A549 (cell line): ENCODE measurements around the gene NT5C2. TPM values are rescaled to one million over a fixed set of nuclear protein-coding genes. Genes with fewer than 3 reads are reported as not detected.

Experiments
- ATAC-seq, 2 experiments: fragments of 200-7000 bp in 1 of 2; fragments of >200 bp in 1 of 2; cut with Nextera tagmentation in 1 of 2; cut with Tn5 transposase in 1 of 2; 3 replicates each; pipeline versions ENCODE4 v1.8.0 to v1.9.1; 2018 to 2020; ENCODE audit warnings: mild to moderate bottlenecking in 1 of 2, moderate library complexity in 1 of 2
- CTCF ChIA-PET: fragments of 300-600 bp; sonication (Branson Sonifier 250); formaldehyde crosslinking; extraction: SDS; loops from one replicate; lab custom pipeline; 2021; ENCODE audit warnings: antibody characterized with exemption, inconsistent platforms; lab: Yijun Ruan, JAX
- POLR2A ChIA-PET: fragments of 350-600 bp; formaldehyde crosslinking; extraction: SDS; loops from one replicate; lab custom pipeline; 2021; ENCODE audit warnings: antibody characterized with exemption, inconsistent platforms; lab: Yijun Ruan, JAX
- DNase-seq, 2 experiments: peaks; one replicate each; pipeline versions ENCODE4 v3.0.0 to v3.0.0-alpha.2; 2011 to 2016; ENCODE audit warnings: low read depth in 1 of 2, low spot score in 1 of 2
- FAIRE-seq: peaks from 2 replicates; lab custom pipeline; 2011; peaks lifted over from hg19 to GRCh38; lab: Jason Lieb, UNC
- H3K27ac ChIP-seq, 2 experiments: fragments of >200 bp; sonication (Bioruptor Twin); formaldehyde crosslinking; 3 replicates each; pipeline ENCODE4 v1.5.1; 2016 to 2017
- H3K4me1 ChIP-seq: fragments of >200 bp; sonication (Bioruptor Twin); formaldehyde crosslinking; 3 replicates; pipeline ENCODE4 v1.6.1; 2016
- H3K4me2 ChIP-seq: fragments of >200 bp; sonication (Bioruptor Twin); formaldehyde crosslinking; 3 replicates; pipeline ENCODE4 v1.6.1; 2016
- H3K4me3 ChIP-seq: fragments of >200 bp; sonication (Bioruptor Twin); formaldehyde crosslinking; 3 replicates; pipeline ENCODE4 v1.5.1; 2016
- H3K9me3 ChIP-seq: fragments of >200 bp; sonication (Bioruptor Twin); formaldehyde crosslinking; 3 replicates; pipeline ENCODE4 v1.6.1; 2016
- CBX8 ChIP-seq: fragments of 200-600 bp; sonication (generic); IDR thresholded peaks from 2 replicates; pipeline ENCODE4 v1.6.1; 2016
- CEBPB ChIP-seq, 2 experiments: fragments of >200 bp in 1 of 2; sonication (Bioruptor Twin) in 1 of 2; formaldehyde crosslinking in 1 of 2; IDR thresholded peaks; 2 replicates each; pipeline ENCODE4 v1.6.1; 2012 to 2016
- EHMT2 ChIP-seq: fragments of 200-600 bp; sonication (generic); IDR thresholded peaks from 2 replicates; pipeline ENCODE4 v1.6.1; 2016; ENCODE audit warnings: antibody characterized with exemption, low read depth, mild to moderate bottlenecking, moderate library complexity
- EP300 ChIP-seq, 2 experiments: fragments of >200 bp; sonication (Bioruptor Twin); formaldehyde crosslinking; IDR thresholded peaks; 2 replicates in 1 of 2; 3 replicates in 1 of 2; pipeline ENCODE4 v1.6.1; 2016 to 2017
- ESRRA ChIP-seq: fragments of 150-350 bp; IDR thresholded peaks from 2 replicates; pipeline ENCODE4 v1.6.1; 2014; ENCODE audit warnings: mild to moderate bottlenecking, low read length, borderline replicate concordance
- FOSB ChIP-seq: fragments of 250-450 bp; sonication (Bioruptor Pico); IDR thresholded peaks from 2 replicates; pipeline ENCODE4 v1.5.0; 2020; ENCODE audit warnings: mild to moderate bottlenecking, moderate library complexity
- HOXB13 ChIP-seq: fragments of 250-450 bp; sonication (Bioruptor Pico); IDR thresholded peaks from 2 replicates; pipeline ENCODE4 v1.5.0; 2020; ENCODE audit warnings: low read depth, mild to moderate bottlenecking, moderate library complexity
- JUNB ChIP-seq: fragments of >200 bp; sonication (Bioruptor Twin); formaldehyde crosslinking; IDR thresholded peaks from 2 replicates; pipeline ENCODE4 v1.6.1; 2016
- KDM1A ChIP-seq: fragments of 200-600 bp; sonication (generic); IDR thresholded peaks from 2 replicates; pipeline ENCODE4 v1.6.1; 2016; ENCODE audit warnings: low read depth, mild to moderate bottlenecking
- MAFK ChIP-seq: fragments of 450-650 bp; IDR thresholded peaks from 2 replicates; pipeline ENCODE4 v1.6.1; 2014; ENCODE audit not compliant: partially characterized antibody
- NFE2L2 ChIP-seq: fragments of 150-350 bp; conservative IDR thresholded peaks from 2 replicates; pipeline ENCODE4 v1.6.1; 2014; ENCODE audit warnings: low read length
- NPAS2 ChIP-seq: fragments of 250-450 bp; sonication (Bioruptor Pico); IDR thresholded peaks from 2 replicates; pipeline ENCODE4 v1.8.0; 2022; ENCODE audit warnings: mild to moderate bottlenecking, moderate library complexity, borderline replicate concordance
- NR3C1 ChIP-seq: fragments of >200 bp; sonication (Bioruptor Twin); formaldehyde crosslinking; IDR thresholded peaks from 3 replicates; pipeline ENCODE4 v1.6.1; 2017
- PHF8 ChIP-seq: fragments of 200-600 bp; sonication (generic); IDR thresholded peaks from 2 replicates; pipeline ENCODE4 v1.6.1; 2016; ENCODE audit warnings: low read depth, mild to moderate bottlenecking, antibody characterized with exemption, moderate library complexity, borderline replicate concordance
- RCOR1 ChIP-seq: fragments of 150-350 bp; IDR thresholded peaks from 2 replicates; pipeline ENCODE4 v1.6.1; 2014; ENCODE audit warnings: antibody characterized with exemption, low read length, low read depth
- SMC3 ChIP-seq: fragments of >200 bp; sonication (Bioruptor Twin); formaldehyde crosslinking; IDR thresholded peaks from 3 replicates; pipeline ENCODE4 v1.6.1; 2018; ENCODE audit warnings: inconsistent platforms
- TFCP2L1 ChIP-seq: fragments of 250-450 bp; sonication (Bioruptor Pico); IDR thresholded peaks from 2 replicates; pipeline ENCODE4 v1.5.0; 2021; ENCODE audit warnings: mild to moderate bottlenecking
- TP53 ChIP-seq: fragments of 250-450 bp; sonication (Bioruptor Pico); IDR thresholded peaks from 2 replicates; pipeline ENCODE4 v1.5.0; 2021; ENCODE audit warnings: mild to moderate bottlenecking, moderate library complexity
- ZC3H11A ChIP-seq: fragments of 450-650 bp; IDR thresholded peaks from 2 replicates; pipeline ENCODE4 v1.6.1; 2014; ENCODE audit warnings: antibody characterized with exemption, mild to moderate bottlenecking
- WGBS: methylation state at CpG from one replicate; pipeline ENCODE4 v1.1.6; 2017; ENCODE audit errors: missing lambda C conversion rate; 5-methylcytosine and 5-hydroxymethylcytosine counted together
- polyA plus RNA-seq, 4 experiments: library from polyadenylated mRNA; depleted of rRNA in 3 of 4; stranded (reverse); fragments of >200 nt; fragmentation: RNase III in 1 of 4; extraction: RNeasy Plus Mini Kit Qiagen cat#74134 plus additional on column Dnase treatment in 1 of 4; gene quantifications; 2 replicates in 3 of 4; 3 replicates in 1 of 4; pipeline ENCODE4 v1.2.3, GENCODE V29; 2011 to 2017
- TF ChIP-seq, protein P1 (sequence below): IDR thresholded peaks from 2 replicates; pipeline ENCODE4 v1.6.1; 2012
- TF ChIP-seq, protein P2 (sequence below): fragments of 200-600 bp; sonication (generic); IDR thresholded peaks from 2 replicates; pipeline ENCODE4 v1.6.1; 2016; ENCODE audit warnings: antibody characterized with exemption, mild to moderate bottlenecking, moderate library complexity
- TF ChIP-seq, protein P3 (sequence below): fragments of >200 bp; sonication (Bioruptor Twin); formaldehyde crosslinking; IDR thresholded peaks from 3 replicates; pipeline ENCODE4 v1.5.1; 2016

NT5C2 gene
- polyA plus RNA-seq, 2 of the 4 experiments (the other 2 are of a cell fraction), result 86.4 to 177 TPM

DNA sequence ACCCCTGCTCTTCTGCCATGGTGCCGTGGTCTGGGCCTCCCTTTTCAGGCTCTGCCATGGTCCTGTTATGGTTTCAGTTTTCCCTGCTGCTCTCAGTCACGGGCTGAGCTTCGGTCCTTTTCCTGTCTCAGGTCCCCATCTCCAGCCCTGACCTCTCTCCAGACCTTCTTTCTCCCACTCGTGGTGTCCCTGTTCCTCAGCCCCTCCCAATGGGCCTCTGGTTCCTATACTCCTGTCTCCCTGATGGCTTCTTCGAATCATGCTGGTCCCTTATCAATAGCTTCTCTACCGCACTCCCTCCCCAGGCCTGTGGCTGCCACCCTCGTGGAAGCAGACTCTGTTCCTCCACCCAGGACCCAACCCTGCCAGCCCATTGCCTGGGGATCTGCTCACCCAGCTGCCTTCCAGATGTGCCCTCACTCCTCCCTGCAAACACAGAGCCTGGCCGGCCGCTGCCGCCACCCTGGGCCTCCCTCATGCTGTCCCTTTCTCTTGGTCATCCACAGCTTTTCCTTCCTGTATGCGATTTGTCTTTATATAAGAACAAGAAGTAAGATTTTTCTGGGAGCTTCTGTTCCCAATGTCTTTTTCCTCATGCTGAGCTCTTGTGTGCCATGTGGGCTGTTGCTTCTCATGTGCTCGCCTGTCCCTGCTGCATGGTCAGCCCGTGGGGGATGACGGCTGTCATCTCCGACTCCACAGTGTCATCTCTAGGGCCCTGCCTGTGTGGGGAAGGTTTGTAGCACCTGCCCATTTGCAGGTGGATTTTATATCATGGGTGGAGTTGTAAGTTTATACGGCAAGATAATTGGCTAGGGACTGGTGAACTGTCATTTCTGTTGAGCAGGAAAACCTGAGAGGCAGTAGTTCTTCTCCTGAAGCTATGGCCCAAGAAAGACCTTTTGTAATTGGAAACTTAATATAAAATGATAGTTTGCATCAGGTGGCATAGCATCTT is 126.7 kb downstream of the NT5C2 start:
- FAIRE-seq (no peak), DNase-seq (no peak), ATAC-seq (no peak)
- Histone ChIP-seq H3K4me3 (no peak overlapping the region), H3K4me2 (no peak overlapping the region), H3K27ac (no peak overlapping the region), H3K9me3 (no peaks in the 10 kb centered on the region), H3K4me1 (no peaks in the 10 kb centered on the region)
- TF ChIP-seq JUNB, result no peak
- no peak for TF ChIP-seq PHF8
- TF ChIP-seq, protein P1, sequence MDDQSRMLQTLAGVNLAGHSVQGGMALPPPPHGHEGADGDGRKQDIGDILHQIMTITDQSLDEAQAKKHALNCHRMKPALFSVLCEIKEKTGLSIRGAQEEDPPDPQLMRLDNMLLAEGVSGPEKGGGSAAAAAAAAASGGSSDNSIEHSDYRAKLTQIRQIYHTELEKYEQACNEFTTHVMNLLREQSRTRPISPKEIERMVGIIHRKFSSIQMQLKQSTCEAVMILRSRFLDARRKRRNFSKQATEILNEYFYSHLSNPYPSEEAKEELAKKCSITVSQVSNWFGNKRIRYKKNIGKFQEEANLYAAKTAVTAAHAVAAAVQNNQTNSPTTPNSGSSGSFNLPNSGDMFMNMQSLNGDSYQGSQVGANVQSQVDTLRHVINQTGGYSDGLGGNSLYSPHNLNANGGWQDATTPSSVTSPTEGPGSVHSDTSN, result no peak
- TF ChIP-seq FOSB, result no peak
- no peak for TF ChIP-seq ESRRA
- TF ChIP-seq, protein P2, sequence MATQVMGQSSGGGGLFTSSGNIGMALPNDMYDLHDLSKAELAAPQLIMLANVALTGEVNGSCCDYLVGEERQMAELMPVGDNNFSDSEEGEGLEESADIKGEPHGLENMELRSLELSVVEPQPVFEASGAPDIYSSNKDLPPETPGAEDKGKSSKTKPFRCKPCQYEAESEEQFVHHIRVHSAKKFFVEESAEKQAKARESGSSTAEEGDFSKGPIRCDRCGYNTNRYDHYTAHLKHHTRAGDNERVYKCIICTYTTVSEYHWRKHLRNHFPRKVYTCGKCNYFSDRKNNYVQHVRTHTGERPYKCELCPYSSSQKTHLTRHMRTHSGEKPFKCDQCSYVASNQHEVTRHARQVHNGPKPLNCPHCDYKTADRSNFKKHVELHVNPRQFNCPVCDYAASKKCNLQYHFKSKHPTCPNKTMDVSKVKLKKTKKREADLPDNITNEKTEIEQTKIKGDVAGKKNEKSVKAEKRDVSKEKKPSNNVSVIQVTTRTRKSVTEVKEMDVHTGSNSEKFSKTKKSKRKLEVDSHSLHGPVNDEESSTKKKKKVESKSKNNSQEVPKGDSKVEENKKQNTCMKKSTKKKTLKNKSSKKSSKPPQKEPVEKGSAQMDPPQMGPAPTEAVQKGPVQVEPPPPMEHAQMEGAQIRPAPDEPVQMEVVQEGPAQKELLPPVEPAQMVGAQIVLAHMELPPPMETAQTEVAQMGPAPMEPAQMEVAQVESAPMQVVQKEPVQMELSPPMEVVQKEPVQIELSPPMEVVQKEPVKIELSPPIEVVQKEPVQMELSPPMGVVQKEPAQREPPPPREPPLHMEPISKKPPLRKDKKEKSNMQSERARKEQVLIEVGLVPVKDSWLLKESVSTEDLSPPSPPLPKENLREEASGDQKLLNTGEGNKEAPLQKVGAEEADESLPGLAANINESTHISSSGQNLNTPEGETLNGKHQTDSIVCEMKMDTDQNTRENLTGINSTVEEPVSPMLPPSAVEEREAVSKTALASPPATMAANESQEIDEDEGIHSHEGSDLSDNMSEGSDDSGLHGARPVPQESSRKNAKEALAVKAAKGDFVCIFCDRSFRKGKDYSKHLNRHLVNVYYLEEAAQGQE, result no peak
- TF ChIP-seq, protein P3, sequence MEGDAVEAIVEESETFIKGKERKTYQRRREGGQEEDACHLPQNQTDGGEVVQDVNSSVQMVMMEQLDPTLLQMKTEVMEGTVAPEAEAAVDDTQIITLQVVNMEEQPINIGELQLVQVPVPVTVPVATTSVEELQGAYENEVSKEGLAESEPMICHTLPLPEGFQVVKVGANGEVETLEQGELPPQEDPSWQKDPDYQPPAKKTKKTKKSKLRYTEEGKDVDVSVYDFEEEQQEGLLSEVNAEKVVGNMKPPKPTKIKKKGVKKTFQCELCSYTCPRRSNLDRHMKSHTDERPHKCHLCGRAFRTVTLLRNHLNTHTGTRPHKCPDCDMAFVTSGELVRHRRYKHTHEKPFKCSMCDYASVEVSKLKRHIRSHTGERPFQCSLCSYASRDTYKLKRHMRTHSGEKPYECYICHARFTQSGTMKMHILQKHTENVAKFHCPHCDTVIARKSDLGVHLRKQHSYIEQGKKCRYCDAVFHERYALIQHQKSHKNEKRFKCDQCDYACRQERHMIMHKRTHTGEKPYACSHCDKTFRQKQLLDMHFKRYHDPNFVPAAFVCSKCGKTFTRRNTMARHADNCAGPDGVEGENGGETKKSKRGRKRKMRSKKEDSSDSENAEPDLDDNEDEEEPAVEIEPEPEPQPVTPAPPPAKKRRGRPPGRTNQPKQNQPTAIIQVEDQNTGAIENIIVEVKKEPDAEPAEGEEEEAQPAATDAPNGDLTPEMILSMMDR, result no peak
- TF ChIP-seq NR3C1, result no peak
- no peak for TF ChIP-seq ZC3H11A
- TF ChIP-seq CEBPB (IDR thresholded peaks at IDR 0.05), result no peak
- TF ChIP-seq HOXB13 (CRISPR knock-in tag), result no peak
- TF ChIP-seq SMC3, result no peak
- TF ChIP-seq CBX8, result no peak
- TF ChIP-seq EP300 (IDR thresholded peaks at IDR 0.05), result no peak
- TF ChIP-seq RCOR1, result no peak
- WGBS, result 85% methylated on average over 16 of the region's 16 CpGs
- ChIA-PET CTCF (interaction anchor here (0.7 to 13.3 kb wide), 8 partner anchors 9 to 426 kb away, joined by 3 to 199 read pairs (median 6); partner anchors contain the start of genes CNNM2 and RPEL1), POLR2A (no interaction called here)

DNA sequence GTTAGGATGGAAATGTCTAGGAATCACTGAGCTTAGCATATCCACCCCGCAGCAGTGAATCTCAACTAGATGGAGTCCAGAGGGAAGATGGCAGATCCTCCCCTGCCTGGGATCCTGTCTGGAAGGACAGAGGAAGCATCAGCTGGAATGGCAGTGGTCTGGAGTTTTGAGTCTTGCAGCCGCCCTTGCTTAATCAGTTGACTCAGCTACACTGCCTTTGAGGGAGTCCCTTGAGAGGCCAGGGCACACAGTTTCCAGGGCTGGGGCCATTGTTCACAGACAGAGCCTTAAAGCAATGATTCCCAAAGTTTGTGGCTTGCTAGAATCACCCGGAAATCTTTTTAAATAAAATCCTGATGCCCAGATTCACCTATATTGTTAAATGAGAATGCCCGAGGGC is 128.1 kb downstream of the NT5C2 start:
- Histone ChIP-seq H3K27ac (no peak overlapping the region), H3K4me2 (no peak overlapping the region), H3K4me1 (no peaks in the 10 kb centered on the region), H3K9me3 (no peaks in the 10 kb centered on the region), H3K4me3 (no peak overlapping the region)
- TF ChIP-seq EHMT2, result no peak
- no peak for TF ChIP-seq KDM1A
- no peak for TF ChIP-seq NPAS2 (CRISPR knock-in tag)
- TF ChIP-seq TFCP2L1 (CRISPR knock-in tag), result no peak
- no peak for TF ChIP-seq FOSB
- TF ChIP-seq MAFK, result no peak
- TF ChIP-seq TP53 (CRISPR knock-in tag), result no peak
- TF ChIP-seq NFE2L2, result no peak
- 83% methylated on average over 4 of the region's 4 CpGs for WGBS
- FAIRE-seq, result no peak
- POLR2A ChIA-PET, result interaction anchor here (0.9 kb wide), 1 partner anchor 147 kb away, joined by 3 read pairs; the partner anchor contains the start of gene CNNM2
- ATAC-seq, result no peak
- CTCF ChIA-PET, result interaction anchor here (0.8 to 4.5 kb wide), 9 partner anchors 11 to 334 kb away, joined by 3 to 56 read pairs (median 4); partner anchors contain the start of gene CNNM2
- no peak for DNase-seq
